Measurements from ENCODE around the gene SLC49A3. TPM values are rescaled to one million over a fixed set of nuclear protein-coding genes. Genes with fewer than 3 reads are reported as not detected.

The SLC49A3 gene
- polyA plus RNA-seq, 1 donor (not counting 4 experiments of a cell fraction or from before 2014, with no cell fraction given): 0.04 TPM

- Histone ChIP-seq H3K4me2 (ENCODE audit: control insufficient read depth, extremely low read depth, insufficient read depth, low read depth, low read length) (no peak overlapping the region), H4K20me1 (ENCODE audit: control insufficient read depth, extremely low read depth, insufficient read depth, low read length) (peaks cover 14% of the 10 kb centered on the region), H3K27ac (ENCODE audit: control insufficient read depth, insufficient read depth, low read length) (no peak overlapping the region), H3K27me3 (ENCODE audit: control insufficient read depth, extremely low read depth, insufficient read depth, low read length) (no peaks in the 10 kb centered on the region), H3K36me3 (ENCODE audit: control insufficient read depth in 2 of 2, extremely low read depth in 1 of 2, insufficient read depth in 2 of 2, low read length in 2 of 2) (peaks cover 4 to 10% of the 10 kb centered on the region in 2 experiments), H3K4me3 (ENCODE audit: control insufficient read depth in 2 of 3, extremely low read depth in 1 of 3, insufficient read depth in 2 of 3, low read depth in 1 of 3, low read length in 3 of 3) (no peak overlapping the region), H2AFZ (ENCODE audit: control insufficient read depth, low read length) (no peak overlapping the region), H3K79me2 (ENCODE audit: control insufficient read depth, insufficient read depth, low read length) (peaks cover 72% of the 10 kb centered on the region), H3K9me3 (ENCODE audit: control insufficient read depth, low read depth, low read length) (no peaks in the 10 kb centered on the region), H3K9ac (ENCODE audit: control insufficient read depth, extremely low read depth, insufficient read depth, low read length) (no peak overlapping the region), H3K9me1 (ENCODE audit: control insufficient read depth, extremely low read depth, insufficient read depth, low read length) (no peaks in the 10 kb centered on the region), H3K4me1 (ENCODE audit: control insufficient read depth, extremely low read depth, insufficient read depth, low read length) (peaks cover 19% of the 10 kb centered on the region)
- FAIRE-seq: no peak
- dilution Hi-C loops (cut with MboI; ENCODE audit: extremely low pct_ligation_motif_present, low sequenced_read_pairs): no loop called here
- TF ChIP-seq EZH2 (IDR thresholded peaks at IDR 0.05; ENCODE audit: low read length): no peak
- TF ChIP-seq, protein P1, sequence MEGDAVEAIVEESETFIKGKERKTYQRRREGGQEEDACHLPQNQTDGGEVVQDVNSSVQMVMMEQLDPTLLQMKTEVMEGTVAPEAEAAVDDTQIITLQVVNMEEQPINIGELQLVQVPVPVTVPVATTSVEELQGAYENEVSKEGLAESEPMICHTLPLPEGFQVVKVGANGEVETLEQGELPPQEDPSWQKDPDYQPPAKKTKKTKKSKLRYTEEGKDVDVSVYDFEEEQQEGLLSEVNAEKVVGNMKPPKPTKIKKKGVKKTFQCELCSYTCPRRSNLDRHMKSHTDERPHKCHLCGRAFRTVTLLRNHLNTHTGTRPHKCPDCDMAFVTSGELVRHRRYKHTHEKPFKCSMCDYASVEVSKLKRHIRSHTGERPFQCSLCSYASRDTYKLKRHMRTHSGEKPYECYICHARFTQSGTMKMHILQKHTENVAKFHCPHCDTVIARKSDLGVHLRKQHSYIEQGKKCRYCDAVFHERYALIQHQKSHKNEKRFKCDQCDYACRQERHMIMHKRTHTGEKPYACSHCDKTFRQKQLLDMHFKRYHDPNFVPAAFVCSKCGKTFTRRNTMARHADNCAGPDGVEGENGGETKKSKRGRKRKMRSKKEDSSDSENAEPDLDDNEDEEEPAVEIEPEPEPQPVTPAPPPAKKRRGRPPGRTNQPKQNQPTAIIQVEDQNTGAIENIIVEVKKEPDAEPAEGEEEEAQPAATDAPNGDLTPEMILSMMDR (optimal IDR thresholded peaks at IDR 0.05 in 1 of 3, IDR thresholded peaks at IDR 0.05 in 1 of 3, conservative IDR thresholded peaks at IDR 0.05 in 1 of 3; ENCODE audit: extremely low read depth in 1 of 3, insufficient read depth in 2 of 3, low read length in 3 of 3): no peak
- DNase-seq (ENCODE audit: low read depth, low spot score): no peak
These were observed 29.5 kb upstream of the SLC49A3 start for GRCh38 chr4:718460-718859.

- Histone ChIP-seq H3K9me1 (ENCODE audit: control insufficient read depth, extremely low read depth, insufficient read depth, low read length) (no peaks in the 10 kb centered on the region), H3K27ac (ENCODE audit: control insufficient read depth, insufficient read depth, low read length) (no peak overlapping the region), H3K79me2 (ENCODE audit: control insufficient read depth, insufficient read depth, low read length) (peaks cover 72% of the 10 kb centered on the region), H3K9ac (ENCODE audit: control insufficient read depth, extremely low read depth, insufficient read depth, low read length) (no peak overlapping the region), H2AFZ (ENCODE audit: control insufficient read depth, low read length) (no peak overlapping the region), H3K27me3 (ENCODE audit: control insufficient read depth, extremely low read depth, insufficient read depth, low read length) (no peaks in the 10 kb centered on the region), H3K9me3 (ENCODE audit: control insufficient read depth, low read depth, low read length) (no peaks in the 10 kb centered on the region), H3K36me3 (ENCODE audit: control insufficient read depth in 2 of 2, extremely low read depth in 1 of 2, insufficient read depth in 2 of 2, low read length in 2 of 2) (peaks cover 4 to 7% of the 10 kb centered on the region in 2 experiments), H3K4me1 (ENCODE audit: control insufficient read depth, extremely low read depth, insufficient read depth, low read length) (peaks cover 19% of the 10 kb centered on the region), H3K4me3 (ENCODE audit: control insufficient read depth in 2 of 3, extremely low read depth in 1 of 3, insufficient read depth in 2 of 3, low read depth in 1 of 3, low read length in 3 of 3) (no peak overlapping the region), H4K20me1 (ENCODE audit: control insufficient read depth, extremely low read depth, insufficient read depth, low read length) (peaks cover 18% of the 10 kb centered on the region), H3K4me2 (ENCODE audit: control insufficient read depth, extremely low read depth, insufficient read depth, low read depth, low read length) (no peak overlapping the region)
- no peak for TF ChIP-seq EZH2 (IDR thresholded peaks at IDR 0.05; ENCODE audit: low read length)
- TF ChIP-seq, protein P1 (optimal IDR thresholded peaks at IDR 0.05 in 1 of 3, IDR thresholded peaks at IDR 0.05 in 1 of 3, conservative IDR thresholded peaks at IDR 0.05 in 1 of 3; ENCODE audit: extremely low read depth in 1 of 3, insufficient read depth in 2 of 3, low read length in 3 of 3): no peak
- dilution Hi-C loops (cut with MboI; ENCODE audit: extremely low pct_ligation_motif_present, low sequenced_read_pairs): no loop called here
- DNase-seq (ENCODE audit: low read depth, low spot score) (no peak), FAIRE-seq (no peak)
These were observed 28.8 kb upstream of the SLC49A3 start for GRCh38 chr4:717601-718320.
